ENCODE measurements around the gene ST13.
"Not testable (repeated sequence)": the region's sequence is repeated elsewhere in the genome, so short reads cannot be mapped to it uniquely, and the experiment has no call there.

Gene ST13

GRCh38 chr22:40878922-40879321 is 22.5 kb upstream of the ST13 start:
- no peak overlapping the region for H3K4me3 ChIP-seq (ENCODE audit: control insufficient read depth, low read depth, low read length)
- TF ChIP-seq CTCF (IDR thresholded peaks at IDR 0.05; ENCODE audit: control insufficient read depth, insufficient read depth, low read depth, low read length, missing control alignments) = no peak
- DNase-seq (ENCODE audit: low read depth) = no peak

- H3K4me3 ChIP-seq (ENCODE audit: control insufficient read depth, low read depth, low read length) = no peak overlapping the region
- TF ChIP-seq CTCF (IDR thresholded peaks at IDR 0.05; ENCODE audit: control insufficient read depth, insufficient read depth, low read depth, low read length, missing control alignments) = no peak
- no peak for DNase-seq (ENCODE audit: low read depth)
Measured at GRCh38 chr22:40877488-40877887, 21.0 kb upstream of the ST13 start.

GRCh38 chr22:40876907-40877306 is 20.5 kb upstream of the ST13 start:
- H3K4me3 ChIP-seq (ENCODE audit: control insufficient read depth, low read depth, low read length) = no peak overlapping the region
- no peak for DNase-seq (ENCODE audit: low read depth)
- TF ChIP-seq CTCF (IDR thresholded peaks at IDR 0.05; ENCODE audit: control insufficient read depth, insufficient read depth, low read depth, low read length, missing control alignments) = no peak

- no peak for DNase-seq (ENCODE audit: low read depth)
- TF ChIP-seq CTCF (IDR thresholded peaks at IDR 0.05; ENCODE audit: control insufficient read depth, insufficient read depth, low read depth, low read length, missing control alignments) = no peak
- no peak overlapping the region for H3K4me3 ChIP-seq (ENCODE audit: control insufficient read depth, low read depth, low read length)
Measured at GRCh38 chr22:40875111-40875510, 18.7 kb upstream of the ST13 start.

- no peak for TF ChIP-seq CTCF (IDR thresholded peaks at IDR 0.05; ENCODE audit: control insufficient read depth, insufficient read depth, low read depth, low read length, missing control alignments)
- no peak for DNase-seq (ENCODE audit: low read depth)
- no peak overlapping the region for H3K4me3 ChIP-seq (ENCODE audit: control insufficient read depth, low read depth, low read length)
Measured at GRCh38 chr22:40874016-40874415, 17.6 kb upstream of the ST13 start.

- not testable (repeated sequence) for DNase-seq (ENCODE audit: low read depth); H3K4me3 ChIP-seq (ENCODE audit: control insufficient read depth, low read depth, low read length)
Measured at GRCh38 chr22:40868379-40868778, 11.9 kb upstream of the ST13 start.

GRCh38 chr22:40867109-40867508 is 10.7 kb upstream of the ST13 start:
- H3K4me3 ChIP-seq (ENCODE audit: control insufficient read depth, low read depth, low read length) = no peak overlapping the region
- DNase-seq (ENCODE audit: low read depth) = no peak
- TF ChIP-seq CTCF (IDR thresholded peaks at IDR 0.05; ENCODE audit: control insufficient read depth, insufficient read depth, low read depth, low read length, missing control alignments) = no peak

Measured in AG09309 (cell line).